ENCODE measurements around the gene PFDN2.

- TF ChIP-seq, protein P1, sequence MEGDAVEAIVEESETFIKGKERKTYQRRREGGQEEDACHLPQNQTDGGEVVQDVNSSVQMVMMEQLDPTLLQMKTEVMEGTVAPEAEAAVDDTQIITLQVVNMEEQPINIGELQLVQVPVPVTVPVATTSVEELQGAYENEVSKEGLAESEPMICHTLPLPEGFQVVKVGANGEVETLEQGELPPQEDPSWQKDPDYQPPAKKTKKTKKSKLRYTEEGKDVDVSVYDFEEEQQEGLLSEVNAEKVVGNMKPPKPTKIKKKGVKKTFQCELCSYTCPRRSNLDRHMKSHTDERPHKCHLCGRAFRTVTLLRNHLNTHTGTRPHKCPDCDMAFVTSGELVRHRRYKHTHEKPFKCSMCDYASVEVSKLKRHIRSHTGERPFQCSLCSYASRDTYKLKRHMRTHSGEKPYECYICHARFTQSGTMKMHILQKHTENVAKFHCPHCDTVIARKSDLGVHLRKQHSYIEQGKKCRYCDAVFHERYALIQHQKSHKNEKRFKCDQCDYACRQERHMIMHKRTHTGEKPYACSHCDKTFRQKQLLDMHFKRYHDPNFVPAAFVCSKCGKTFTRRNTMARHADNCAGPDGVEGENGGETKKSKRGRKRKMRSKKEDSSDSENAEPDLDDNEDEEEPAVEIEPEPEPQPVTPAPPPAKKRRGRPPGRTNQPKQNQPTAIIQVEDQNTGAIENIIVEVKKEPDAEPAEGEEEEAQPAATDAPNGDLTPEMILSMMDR (IDR thresholded peaks at IDR 0.05; ENCODE audit: poor library complexity), result no peak
- TF ChIP-seq EZH2 (IDR thresholded peaks at IDR 0.05; ENCODE audit: borderline replicate concordance), result no peak
- TF ChIP-seq EZH2phosphoT487 (IDR thresholded peaks at IDR 0.05; ENCODE audit: low read depth, severe bottlenecking, unreplicated experiment), result no peak
Observed at GRCh38 chr1:161090617-161091016, 27.2 kb downstream of the PFDN2 start.
